GM12875 (cell line): ENCODE measurements around the gene PRSS1.

Experiments used
- H3K4me3 ChIP-seq: one replicate; pipeline ENCODE4 v1.5.1; 2011; ENCODE audit warnings: low read depth, low read length, control low read depth
- CTCF ChIP-seq: IDR thresholded peaks from 2 replicates; pipeline ENCODE4 v1.5.1; 2011; ENCODE audit warnings: low read depth, mild to moderate bottlenecking, control low read depth, inconsistent platforms, low read length, moderate library complexity, borderline replicate concordance; ENCODE audit not compliant: insufficient read depth

Gene PRSS1

DNA sequence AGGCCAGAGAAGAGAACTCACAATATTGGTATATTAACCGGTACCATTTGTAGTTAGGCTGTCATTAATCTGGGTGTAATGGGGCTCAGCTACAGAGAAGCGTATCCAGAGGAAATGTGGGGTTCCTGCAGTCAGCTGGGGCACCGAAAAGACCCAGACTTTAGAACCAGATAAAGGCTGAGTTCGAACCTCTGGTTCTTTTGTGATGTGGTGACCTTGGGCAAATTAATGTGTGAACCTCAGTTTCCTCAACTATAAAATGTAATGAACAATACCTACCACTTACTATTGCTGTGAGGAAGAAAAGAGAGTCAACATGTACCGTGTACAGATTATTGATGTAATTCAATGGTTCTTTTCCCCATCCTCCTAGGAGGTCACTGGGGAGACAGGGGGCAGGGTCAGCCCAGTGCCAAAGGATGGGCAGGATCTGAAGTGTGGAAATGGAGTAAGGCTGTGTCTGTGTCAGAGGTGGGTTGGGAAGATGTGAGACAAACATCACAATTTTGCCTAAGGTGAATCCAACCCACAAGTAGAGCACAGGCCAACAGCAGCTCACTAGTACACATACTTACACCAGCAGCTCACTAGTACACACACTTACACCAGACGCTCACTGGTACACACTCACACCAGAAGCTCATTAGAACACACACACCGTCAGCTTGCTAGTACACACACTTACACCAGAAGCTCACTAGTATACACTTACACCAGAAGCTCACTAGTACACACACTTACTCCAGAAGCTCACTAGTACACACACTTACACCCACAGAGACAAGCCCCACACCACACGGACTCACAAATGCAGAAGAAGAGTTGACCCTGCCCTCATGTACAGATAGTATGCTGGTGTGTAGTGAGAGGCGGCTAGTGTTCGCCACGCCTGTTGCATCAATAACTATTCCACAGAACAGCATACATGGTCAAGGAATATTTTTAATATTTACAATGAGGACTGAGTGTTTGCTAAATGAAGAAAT, 49.5 kb downstream of the PRSS1 start:
- no peak for TF ChIP-seq CTCF
- H3K4me3 ChIP-seq, result peak overlapping the region; percentile 88

DNA sequence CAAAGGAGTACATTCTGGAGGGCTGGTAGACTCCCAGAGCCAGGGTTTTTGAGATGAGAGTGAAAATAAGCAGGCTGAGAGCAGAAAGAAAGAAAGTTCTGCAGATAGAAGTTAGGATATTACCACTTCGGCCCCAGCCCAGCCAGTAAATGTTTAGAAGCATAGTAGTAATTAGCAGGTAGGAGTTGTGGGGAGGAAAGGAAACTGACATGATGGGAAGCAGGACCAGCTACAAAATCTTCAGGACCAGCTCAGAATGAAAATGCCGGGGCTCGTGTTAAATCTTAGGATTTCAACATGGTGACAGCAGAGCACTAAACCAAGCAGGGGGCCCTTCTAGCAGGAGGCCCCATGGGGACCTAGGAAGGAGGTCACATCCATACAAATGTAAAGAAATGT, 50.2 kb downstream of the PRSS1 start:
- no peak overlapping the region for H3K4me3 ChIP-seq
- TF ChIP-seq CTCF, result no peak

DNA sequence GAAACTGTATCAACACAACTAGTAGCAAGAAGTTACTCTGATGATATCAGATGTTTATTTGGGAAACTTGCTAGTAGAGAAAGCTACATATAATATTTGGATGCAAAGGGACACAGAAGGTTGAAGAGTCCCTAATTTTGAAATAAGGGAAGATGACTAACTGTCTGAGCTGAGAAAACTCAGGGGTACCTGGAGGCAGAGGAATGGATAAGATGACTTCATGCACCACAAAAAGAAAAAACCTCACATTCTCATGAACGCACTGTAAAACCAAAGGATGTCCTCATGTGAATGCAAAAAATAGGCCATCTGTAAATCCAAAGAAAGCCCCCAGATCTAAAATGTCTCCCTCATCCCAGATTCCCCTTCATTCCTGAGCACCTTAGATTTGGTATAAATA, 50.8 kb downstream of the PRSS1 start:
- no peak for TF ChIP-seq CTCF
- no peak overlapping the region for H3K4me3 ChIP-seq

- TF ChIP-seq CTCF, result no peak
- H3K4me3 ChIP-seq, result no peak overlapping the region
Observed at GRCh38 chr7:142800699-142801260, 51.5 kb downstream of the PRSS1 start.

DNA sequence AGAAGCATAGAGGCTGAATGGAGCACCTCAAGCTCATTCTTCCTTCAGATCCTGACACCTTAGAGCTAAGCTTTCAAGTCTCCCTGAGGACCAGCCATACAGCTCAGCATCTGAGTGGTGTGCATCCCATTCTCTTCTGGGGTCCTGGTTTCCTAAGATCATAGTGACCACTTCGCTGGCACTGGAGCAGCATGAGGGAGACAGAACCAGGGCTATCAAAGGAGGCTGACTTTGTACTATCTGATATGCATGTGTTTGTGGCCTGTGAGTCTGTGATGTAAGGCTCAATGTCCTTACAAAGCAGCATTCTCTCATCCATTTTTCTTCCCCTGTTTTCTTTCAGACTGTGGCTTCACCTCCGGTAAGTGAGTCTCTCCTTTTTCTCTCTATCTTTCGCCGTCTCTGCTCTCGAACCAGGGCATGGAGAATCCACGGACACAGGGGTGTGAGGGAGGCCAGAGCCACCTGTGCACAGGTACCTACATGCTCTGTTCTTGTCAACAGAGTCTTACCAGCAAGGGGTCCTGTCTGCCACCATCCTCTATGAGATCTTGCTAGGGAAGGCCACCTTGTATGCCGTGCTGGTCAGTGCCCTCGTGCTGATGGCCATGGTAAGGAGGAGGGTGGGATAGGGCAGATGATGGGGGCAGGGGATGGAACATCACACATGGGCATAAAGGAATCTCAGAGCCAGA, 52.5 kb downstream of the PRSS1 start:
- H3K4me3 ChIP-seq, result no peak overlapping the region
- no peak for TF ChIP-seq CTCF

DNA sequence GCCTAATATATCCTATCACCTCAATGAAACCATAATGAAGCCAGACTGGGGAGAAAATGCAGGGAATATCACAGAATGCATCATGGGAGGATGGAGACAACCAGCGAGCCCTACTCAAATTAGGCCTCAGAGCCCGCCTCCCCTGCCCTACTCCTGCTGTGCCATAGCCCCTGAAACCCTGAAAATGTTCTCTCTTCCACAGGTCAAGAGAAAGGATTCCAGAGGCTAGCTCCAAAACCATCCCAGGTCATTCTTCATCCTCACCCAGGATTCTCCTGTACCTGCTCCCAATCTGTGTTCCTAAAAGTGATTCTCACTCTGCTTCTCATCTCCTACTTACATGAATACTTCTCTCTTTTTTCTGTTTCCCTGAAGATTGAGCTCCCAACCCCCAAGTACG, 53.0 kb downstream of the PRSS1 start:
- H3K4me3 ChIP-seq, result no peak overlapping the region
- TF ChIP-seq CTCF, result no peak
